Measurements from ENCODE around the gene ULK4.
"Not testable (repeated sequence)": the region's sequence is repeated elsewhere in the genome, so short reads cannot be mapped to it uniquely, and the experiment has no call there.

ULK4 gene

DNA sequence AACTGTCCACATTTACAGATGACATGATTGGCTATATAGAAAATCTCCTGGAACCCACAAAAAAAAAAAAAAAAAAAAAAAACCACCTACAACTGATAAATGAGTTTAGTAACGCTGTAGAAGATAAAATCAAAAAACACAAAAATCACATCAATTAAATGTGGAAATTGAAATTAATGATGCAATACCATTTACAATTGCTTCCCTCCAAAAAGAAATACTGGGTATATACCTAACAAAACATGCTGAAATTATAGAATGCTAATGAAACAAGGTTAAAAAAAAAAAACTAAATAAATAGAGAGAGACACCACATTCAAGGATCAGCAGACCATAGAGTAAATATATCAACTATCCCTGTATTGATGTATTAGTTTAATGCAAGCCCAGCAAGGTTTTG, 215.7 kb downstream of the ULK4 start:
- no peak for FAIRE-seq

DNA sequence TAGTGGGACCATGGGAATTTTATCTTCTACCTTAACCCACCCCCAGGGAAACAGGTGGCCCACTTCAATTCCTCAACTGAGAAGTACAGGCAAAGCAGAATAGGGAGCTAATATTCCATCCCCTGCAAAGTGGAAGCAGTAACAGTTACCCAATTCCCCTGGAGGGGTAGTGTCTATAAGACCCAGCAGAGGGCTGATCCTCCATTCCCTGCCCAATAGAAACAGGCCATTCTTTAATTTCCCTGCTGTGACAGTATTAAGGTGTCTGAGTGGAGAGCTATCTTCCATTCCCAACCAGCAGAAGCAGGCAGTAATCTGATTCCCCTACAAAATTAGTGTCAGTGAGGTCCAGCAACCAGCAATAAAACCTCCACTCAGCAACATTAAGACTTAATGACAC, 219.8 kb downstream of the ULK4 start:
- no peak for FAIRE-seq

DNA sequence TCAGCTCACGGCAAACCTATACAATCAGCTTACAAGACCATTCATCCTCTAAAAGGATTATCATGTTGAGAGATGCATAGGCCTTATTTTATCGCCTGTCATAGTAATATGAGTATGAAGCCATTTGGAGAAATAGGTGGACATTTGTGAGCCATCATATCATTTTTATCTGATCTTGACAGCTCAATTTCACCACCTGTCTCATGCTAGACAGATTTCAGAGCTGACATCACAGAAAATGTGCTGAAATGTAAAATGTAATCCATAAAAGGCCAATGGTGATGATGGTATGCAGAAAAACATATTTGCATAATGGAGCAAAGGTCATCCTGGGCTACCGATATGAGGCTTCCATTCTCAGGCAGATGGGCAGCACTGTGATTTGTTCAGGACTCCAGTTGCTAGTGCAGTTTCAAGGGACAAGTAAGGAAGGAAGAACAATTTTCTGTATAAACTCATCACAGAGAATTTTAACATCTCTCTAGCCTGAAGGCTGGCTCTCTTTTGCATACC, 221.5 kb downstream of the ULK4 start:
- no peak for FAIRE-seq

- FAIRE-seq: no peak
Measured at GRCh38 chr3:41726891-41727290, 235.0 kb downstream of the ULK4 start.

GRCh38 chr3:41717641-41718040, 244.3 kb downstream of the ULK4 start:
- FAIRE-seq: no peak

DNA sequence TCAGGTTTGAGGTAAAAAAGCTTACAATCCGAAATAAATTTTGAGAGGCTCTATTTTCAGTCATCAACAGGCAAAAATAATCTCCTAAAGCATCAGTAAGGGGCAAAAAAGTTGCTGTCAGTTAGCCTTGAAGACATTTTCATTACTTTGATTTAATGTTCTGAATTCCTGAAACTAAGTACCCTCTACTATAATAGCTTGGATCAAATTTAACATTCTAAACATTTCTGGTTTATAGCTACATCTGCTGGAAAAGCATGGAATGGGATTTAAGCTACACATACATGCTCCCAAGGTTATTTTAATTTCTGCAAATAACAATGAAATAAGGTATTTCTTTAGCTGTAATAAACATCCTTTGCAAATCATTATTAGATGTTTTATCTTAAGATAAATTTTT, 245.4 kb downstream of the ULK4 start:
- FAIRE-seq: no peak

DNA sequence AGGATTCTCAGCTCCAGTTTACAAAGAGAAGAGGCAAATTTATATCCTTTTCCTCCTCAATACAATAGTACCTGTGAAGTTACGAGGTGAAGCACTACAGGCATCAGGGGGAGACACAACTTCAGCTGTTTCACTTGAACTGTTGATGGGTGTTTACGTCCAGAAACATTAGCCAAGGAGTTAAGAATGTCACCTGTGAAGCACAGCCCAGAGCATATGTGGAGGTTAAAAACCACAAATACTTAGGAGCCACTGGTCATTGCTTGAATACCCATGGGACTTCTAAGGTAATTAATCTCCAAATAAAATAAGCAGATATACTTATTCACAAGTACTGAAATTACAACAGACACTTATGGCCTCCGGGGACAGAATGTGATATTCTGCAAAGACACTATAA, 246.5 kb downstream of the ULK4 start:
- FAIRE-seq: no peak

- FAIRE-seq: no peak
Measured at GRCh38 chr3:41711651-41712050, 250.3 kb downstream of the ULK4 start.

- no peak for FAIRE-seq
Measured at GRCh38 chr3:41710646-41711388, 251.1 kb downstream of the ULK4 start.

DNA sequence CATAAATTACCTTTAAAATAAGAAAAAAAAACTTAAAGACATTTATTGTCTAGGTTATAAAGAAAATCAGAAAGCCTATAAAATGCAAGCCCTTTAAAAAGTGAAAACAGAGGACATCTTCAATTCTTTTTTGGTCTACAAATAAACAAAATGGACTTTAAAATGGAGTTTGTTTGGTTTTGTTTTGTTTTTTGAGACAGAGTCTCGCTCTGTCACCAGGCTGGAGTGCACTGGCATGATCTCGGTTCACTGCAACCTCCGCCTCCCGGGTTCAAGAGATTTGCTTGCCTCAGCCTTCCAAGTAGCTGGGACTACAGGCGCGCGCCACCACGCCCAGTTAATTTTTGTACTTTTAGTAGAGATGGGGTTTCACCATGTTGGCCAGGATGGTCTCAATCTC, 252.7 kb downstream of the ULK4 start:
- FAIRE-seq: not testable (repeated sequence)

DNA sequence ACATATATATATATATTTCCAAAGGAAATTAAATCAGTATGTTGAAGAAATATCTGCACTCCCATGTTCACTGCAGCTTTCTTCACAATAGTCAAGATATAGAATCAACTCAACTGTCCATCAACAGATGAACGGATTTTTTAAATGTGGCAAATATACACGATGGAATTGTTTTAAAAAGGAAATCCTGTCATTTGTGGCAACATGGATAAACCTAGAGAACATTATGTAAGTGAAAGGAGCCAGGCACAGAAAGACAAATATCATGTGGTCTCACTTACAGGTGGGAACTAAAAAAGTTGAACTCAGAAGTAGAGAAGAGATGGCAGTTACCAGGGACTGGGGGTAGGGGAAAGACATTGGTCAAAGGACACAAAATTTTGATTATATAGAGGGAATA, 253.7 kb downstream of the ULK4 start:
- no peak for FAIRE-seq

DNA sequence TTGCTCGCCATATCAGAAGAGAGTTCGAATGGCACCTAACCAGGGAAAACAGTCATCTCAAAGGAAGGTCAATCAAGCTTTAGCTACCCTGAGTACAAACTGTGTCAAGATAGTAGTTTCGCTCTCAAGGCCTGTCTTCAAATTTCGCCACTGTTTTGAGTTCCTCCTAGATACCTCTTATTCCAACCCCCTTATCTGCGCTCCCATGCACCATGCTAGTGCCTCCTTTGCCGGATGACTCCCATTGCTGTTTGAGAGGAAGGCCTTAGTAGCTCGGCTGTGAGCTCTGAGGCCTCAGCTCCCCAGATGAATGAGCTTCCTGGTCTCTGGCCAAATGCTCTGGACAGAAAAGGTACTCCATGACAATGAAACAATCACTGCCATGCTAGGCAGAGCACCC, 256.0 kb downstream of the ULK4 start:
- no peak for FAIRE-seq

DNA sequence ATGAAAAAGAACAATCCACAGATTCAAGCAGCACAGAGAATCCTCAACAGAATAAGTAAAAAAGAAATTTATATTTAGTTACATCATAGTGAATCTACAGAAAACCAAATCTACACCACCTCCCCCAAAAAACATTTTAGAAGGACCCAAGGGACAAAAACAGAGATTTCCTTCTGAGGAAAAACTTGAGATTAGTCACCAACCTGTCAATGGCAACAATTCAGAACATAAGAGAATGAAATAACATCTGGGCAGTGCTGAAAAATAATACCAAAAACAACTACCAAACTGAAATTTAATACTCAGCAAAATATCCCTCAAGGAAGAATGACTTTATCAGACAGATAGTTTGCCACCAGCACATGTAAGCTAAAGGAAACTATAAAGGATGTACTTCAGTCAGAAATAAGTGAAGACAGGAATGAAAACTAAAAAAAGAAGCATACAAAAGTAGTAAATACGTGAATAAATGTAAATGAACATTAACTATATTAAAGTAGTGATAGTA, 260.7 kb downstream of the ULK4 start:
- no peak for FAIRE-seq

GRCh38 chr3:41700155-41700554, 261.7 kb downstream of the ULK4 start:
- no peak for FAIRE-seq

DNA sequence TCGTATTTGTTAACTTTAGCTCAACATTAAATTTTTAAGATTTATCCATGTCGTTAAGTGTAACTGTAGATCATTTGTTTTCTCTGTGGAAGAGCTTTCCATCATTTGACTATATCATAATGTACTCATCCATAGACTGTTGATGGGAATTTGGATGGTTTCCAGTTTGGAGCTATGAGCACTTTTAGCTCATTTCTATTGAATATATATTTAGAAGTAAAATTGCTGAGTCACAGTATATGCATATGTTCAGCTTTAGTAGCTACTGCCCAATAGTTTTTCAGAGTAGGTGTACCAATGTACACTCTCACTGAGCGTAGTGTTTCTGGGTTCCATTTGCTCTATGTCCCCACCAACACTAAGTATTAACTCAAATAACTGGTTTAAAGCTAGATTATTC, 263.0 kb downstream of the ULK4 start:
- FAIRE-seq: no peak

DNA sequence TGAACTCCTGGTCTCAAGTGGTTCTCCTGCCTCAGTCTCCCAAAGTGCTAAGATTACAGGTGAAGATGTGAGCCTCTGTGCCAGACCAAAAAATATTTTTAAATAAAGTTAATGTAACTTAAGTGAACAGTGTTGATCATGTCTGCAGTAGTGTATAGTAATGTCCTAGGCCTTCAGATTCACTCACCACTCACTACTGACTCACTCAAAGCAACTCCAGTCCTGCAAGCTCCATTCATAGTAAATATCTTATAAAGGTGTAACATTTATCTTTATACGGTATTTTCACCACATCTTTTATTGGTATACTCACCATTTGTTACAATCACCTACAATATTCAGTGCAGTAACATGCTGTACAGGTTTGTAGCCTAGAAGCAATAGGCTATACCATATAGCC, 264.2 kb downstream of the ULK4 start:
- no peak for FAIRE-seq

DNA sequence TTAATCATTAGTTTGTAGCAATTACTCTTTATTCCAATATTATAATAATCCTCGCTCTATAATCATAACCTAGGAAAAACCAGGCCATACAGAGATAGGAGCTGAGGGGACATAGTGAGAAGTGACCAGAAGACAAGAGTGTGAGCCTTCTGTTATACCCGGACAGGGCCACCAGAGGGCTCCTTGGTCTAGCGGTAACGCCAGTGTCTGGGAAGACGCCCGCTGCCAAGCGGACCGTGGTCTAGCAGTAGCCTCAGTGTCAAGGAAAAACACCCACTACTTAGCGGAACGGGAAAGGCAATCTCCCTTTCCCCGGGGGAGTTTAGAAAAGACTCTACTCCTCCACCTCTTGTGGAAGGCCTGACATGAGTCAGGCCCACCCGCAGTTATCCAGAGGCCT, 266.1 kb downstream of the ULK4 start:
- not testable (repeated sequence) for FAIRE-seq

DNA sequence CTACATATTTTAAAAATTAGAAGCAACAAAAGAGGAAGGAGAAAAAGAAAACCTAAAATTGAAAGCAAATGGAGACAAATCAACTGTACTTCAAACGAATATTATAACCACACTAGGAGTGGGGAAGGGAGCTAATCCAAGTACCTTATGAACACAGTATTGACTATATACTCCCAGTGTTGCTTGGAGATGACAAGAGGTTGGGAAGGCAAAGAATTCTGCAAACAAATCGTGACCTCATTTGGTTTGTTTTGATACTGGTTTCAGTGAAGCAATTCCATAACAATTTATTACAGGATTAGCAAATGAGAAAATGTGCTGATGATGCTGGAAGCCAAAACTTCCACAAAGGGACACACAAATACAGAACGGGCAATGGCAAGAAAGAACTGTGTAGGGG, 268.1 kb downstream of the ULK4 start:
- FAIRE-seq: no peak

DNA sequence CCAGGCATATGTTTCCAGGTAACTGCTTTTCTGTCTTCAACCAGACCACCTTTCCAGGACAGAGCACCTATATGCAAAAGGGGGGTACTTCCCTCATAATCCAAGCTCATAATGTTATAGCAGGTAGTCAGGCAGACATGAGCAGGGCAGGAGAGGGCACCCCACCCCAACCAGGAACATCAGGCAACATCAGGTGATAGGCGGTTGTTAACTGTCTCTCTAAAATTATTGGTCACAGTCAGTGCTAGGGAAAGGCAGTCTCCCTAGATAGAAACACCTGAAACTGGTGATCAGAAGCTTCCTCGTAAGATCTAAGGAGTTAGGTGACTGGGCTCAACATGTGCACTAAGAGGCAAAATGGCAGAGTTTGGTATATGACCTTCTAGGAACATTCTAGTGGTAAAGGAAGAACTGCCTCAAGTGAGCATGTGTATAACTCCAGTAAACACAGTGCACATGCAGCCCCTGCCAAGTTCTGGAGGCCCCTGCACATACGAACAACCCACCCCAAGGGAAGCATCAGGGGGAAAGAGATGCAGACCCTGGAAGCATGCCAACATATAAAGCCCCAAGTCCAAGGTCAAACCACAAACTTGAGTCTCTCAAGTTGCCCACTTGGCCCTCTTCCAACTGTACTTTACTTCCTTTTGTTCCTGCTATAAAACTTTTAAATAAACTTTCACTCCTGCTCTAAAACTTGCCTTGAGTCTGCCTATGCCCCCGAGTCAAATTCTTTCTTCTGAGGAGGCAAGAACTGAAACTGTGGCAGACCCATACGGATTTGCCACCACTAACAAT, 270.9 kb downstream of the ULK4 start:
- no peak for FAIRE-seq

- no peak for FAIRE-seq
Measured at GRCh38 chr3:41688595-41689380, 273.1 kb downstream of the ULK4 start.

GRCh38 chr3:41684797-41685735, 276.8 kb downstream of the ULK4 start:
- no peak for FAIRE-seq
